Inflammatory macrophage treated with lipopolysaccharide for 1 hour (primary cell): Measurements from ENCODE around the gene SNTG2.

ENCODE experiments used
- DNase-seq, 2 donors: peaks; one replicate each; pipeline ENCODE4 v3.0.0-alpha.2; 2020 to 2022

Gene SNTG2

GRCh38 chr2:953975-954686 lies 3.5 kb downstream of the SNTG2 start:
- no peak for DNase-seq

GRCh38 chr2:954687-955000 lies 4.0 kb downstream of the SNTG2 start:
- DNase-seq = no peak

GRCh38 chr2:955829-956731 lies 5.4 kb downstream of the SNTG2 start:
- DNase-seq = no peak

- no peak for DNase-seq
Observed at GRCh38 chr2:959457-959856, 8.8 kb downstream of the SNTG2 start.

- DNase-seq = no peak
Observed at GRCh38 chr2:960061-960736, 9.6 kb downstream of the SNTG2 start.

- DNase-seq = no peak
Observed at GRCh38 chr2:961786-962185, 11.1 kb downstream of the SNTG2 start.

GRCh38 chr2:963876-964275 lies 13.2 kb downstream of the SNTG2 start:
- DNase-seq = no peak

- DNase-seq = no peak
Observed at GRCh38 chr2:964562-964961, 13.9 kb downstream of the SNTG2 start.

- DNase-seq = no peak
Observed at GRCh38 chr2:965640-966147, 15.0 kb downstream of the SNTG2 start.

GRCh38 chr2:973129-973528 lies 22.5 kb downstream of the SNTG2 start:
- DNase-seq = no peak

GRCh38 chr2:974054-974453 lies 23.4 kb downstream of the SNTG2 start:
- DNase-seq = no peak

GRCh38 chr2:974502-974901 lies 23.9 kb downstream of the SNTG2 start:
- DNase-seq = no peak

GRCh38 chr2:975095-975494 lies 24.4 kb downstream of the SNTG2 start:
- DNase-seq = no peak

- DNase-seq = no peak
Observed at GRCh38 chr2:979069-979928, 28.6 kb downstream of the SNTG2 start.

- no peak for DNase-seq
Observed at GRCh38 chr2:980176-980575, 29.5 kb downstream of the SNTG2 start.

GRCh38 chr2:981258-981657 lies 30.6 kb downstream of the SNTG2 start:
- no peak for DNase-seq

- DNase-seq = no peak
Observed at GRCh38 chr2:981759-982158, 31.1 kb downstream of the SNTG2 start.

GRCh38 chr2:985317-985898 lies 34.8 kb downstream of the SNTG2 start:
- DNase-seq = no peak

GRCh38 chr2:987789-988188 lies 37.1 kb downstream of the SNTG2 start:
- no peak for DNase-seq

- no peak for DNase-seq
Observed at GRCh38 chr2:989781-990467, 39.3 kb downstream of the SNTG2 start.

GRCh38 chr2:990970-991369 lies 40.3 kb downstream of the SNTG2 start:
- DNase-seq = no peak

- DNase-seq = no peak
Observed at GRCh38 chr2:1002350-1002749, 51.7 kb downstream of the SNTG2 start.
